K562 (cell line): ENCODE measurements around the gene WNK2. TPM values are rescaled to one million over a fixed set of nuclear protein-coding genes. Genes with fewer than 3 reads are reported as not detected.
A peak's percentile ranks its signal among the peaks of the same experiment; 100 is the strongest.

ENCODE experiments used
- ATF4 ChIP-seq: fragments of 450-650 bp; formaldehyde crosslinking; IDR thresholded peaks from 2 replicates; pipeline ENCODE4 v1.4.0; 2022; ENCODE audit warnings: mild to moderate bottlenecking, moderate library complexity
- BHLHE40 ChIP-seq: IDR thresholded peaks from 2 replicates; pipeline ENCODE4 v1.6.1; 2011; ENCODE audit warnings: low read length, improper control_type of control experiment
- CTCF ChIP-seq, 3 experiments: IDR thresholded peaks in 2 of 3; conservative IDR thresholded peaks in 1 of 3; 2 replicates each; pipeline ENCODE4 v1.5.1; 2011 to 2012; ENCODE audit warnings: low read length in 3 of 3, mild to moderate bottlenecking in 3 of 3, control low read depth in 2 of 3, improper control_type of control experiment in 1 of 3, inconsistent platforms in 1 of 3, low read depth in 1 of 3, mixed read lengths in 1 of 3, moderate library complexity in 1 of 3; ENCODE audit not compliant: insufficient read depth in 2 of 3
- EZH2 ChIP-seq: IDR thresholded peaks from 2 replicates; pipeline ENCODE4 v1.6.1; 2012; ENCODE audit warnings: low read depth, mild to moderate bottlenecking, inconsistent platforms, low read length, borderline replicate concordance
- GABPA ChIP-seq: fragments of 200-800 bp; sonication (Bioruptor generic); conservative IDR thresholded peaks from 2 replicates; pipeline ENCODE4 v1.6.1; 2016; ENCODE audit warnings: low read depth, missing genetic modification characterization, missing compliant biosample characterization
- JUND ChIP-seq, 2 experiments: IDR thresholded peaks; 2 replicates in 1 of 2; 3 replicates in 1 of 2; pipeline ENCODE4 v1.6.1; 2011; ENCODE audit warnings: borderline replicate concordance in 2 of 2, low read depth in 2 of 2, low read length in 2 of 2, improper control_type of control experiment in 1 of 2, missing biosample characterization in 1 of 2, missing genetic modification characterization in 1 of 2, missing genetic modification reagents in 1 of 2
- MTF1 ChIP-seq: fragments of 250-450 bp; sonication (Bioruptor Pico); IDR thresholded peaks from 2 replicates; pipeline ENCODE4 v1.9.0; 2021; ENCODE audit warnings: moderate library complexity, mild to moderate bottlenecking, inconsistent platforms, borderline replicate concordance
- PTTG1 ChIP-seq: fragments of 450-650 bp; IDR thresholded peaks from 2 replicates; pipeline ENCODE4 v1.6.1; 2016; ENCODE audit warnings: low read depth, mild to moderate bottlenecking, missing genetic modification characterization, missing compliant biosample characterization
- REST ChIP-seq, 2 experiments: fragments of 450-650 bp; formaldehyde crosslinking in 1 of 2; IDR thresholded peaks; 2 replicates each; pipeline versions ENCODE4 v1.4.0 to v1.6.1; 2014 to 2020; ENCODE audit warnings: mild to moderate bottlenecking in 2 of 2, borderline replicate concordance in 1 of 2, low read depth in 1 of 2
- SOX6 ChIP-seq: fragments of 450-650 bp; IDR thresholded peaks from 2 replicates; pipeline ENCODE4 v1.6.1; 2014; ENCODE audit warnings: mild to moderate bottlenecking
- polyA plus RNA-seq, 8 experiments: library from polyadenylated mRNA; depleted of rRNA in 4 of 8; stranded (reverse) in 5 of 8; unstranded in 3 of 8; fragments of >200 nt; fragmentation: Nextera tagmentation in 2 of 8; fragmentation: Illumina TruSeq in 1 of 8; extraction: Ambion mirVana in 2 of 8; extraction: Trizol in 1 of 8; gene quantifications; 2 replicates each; pipeline versions ENCODE4 v1.2.1 to v1.2.3, GENCODE V29; 2011 to 2014; ENCODE audit warnings: inconsistent platforms in 1 of 8, missing spikeins in 1 of 8
- total RNA-seq, 7 experiments: library from RNA; depleted of rRNA in 6 of 7; stranded (reverse); fragments of >200 nt in 6 of 7; fragmentation: Illumina TruSeq in 2 of 7; extraction: Trizol in 2 of 7; gene quantifications; 2 replicates each; pipeline versions ENCODE4 v1.2.1 to v1.2.3, GENCODE V29; 2011 to 2021; ENCODE audit warnings: low replicate concordance in 1 of 7

WNK2 gene
- total and polyA plus RNA-seq, 9 of the 15 experiments (the other 6 are each of a cell fraction or from before 2014, with no cell fraction given) = 0.36 to 3.3 (median 0.64) TPM; not detected in 2

GRCh38 chr9:93302586-93303257 is 118.8 kb downstream of the WNK2 start (continued):
- TF ChIP-seq REST (IDR thresholded peaks at IDR 0.05; ENCODE audit: borderline replicate concordance) (peak; percentile 49), REST (CRISPR knock-in tag; IDR thresholded peaks at IDR 0.05; ENCODE audit: low read depth) (no peak), EZH2 (no peak), CTCF (IDR thresholded peaks at IDR 0.05 in 2 of 3, conservative IDR thresholded peaks at IDR 0.05 in 1 of 3; ENCODE audit: insufficient read depth in 2 of 3, low read depth in 1 of 3, low read length in 3 of 3) (peak; percentile 45 to 56 (median 49); a peak in 5 of 6 replicates), GABPA (no peak), SOX6 (no peak), ATF4 (CRISPR knock-in tag) (no peak), MTF1 (no peak), JUND (IDR thresholded peaks at IDR 0.05; ENCODE audit: borderline replicate concordance, low read depth, low read length) (no peak), JUND (tag; IDR thresholded peaks at IDR 0.05; ENCODE audit: borderline replicate concordance, low read depth, low read length) (no peak), BHLHE40 (0 out of 2 replicates have a peak, but pooled peaks have one; percentile 21), PTTG1 (tag) (no peak)
